Spleen (tissue), 7 donors: ENCODE results near the gene RAD51B.

Experiments
- CTCF ChIP-seq, 11 experiments: fragments of 200-600 bp in 7 of 11; fragments of 450-650 bp in 4 of 11; sonication (generic) in 4 of 11; IDR thresholded peaks in 8 of 11; conservative IDR thresholded peaks in 3 of 11; 1 replicate in 7 of 11; 2 replicates in 4 of 11; pipeline versions ENCODE4 v1.4.0 to v1.8.0; 2016 to 2021; ENCODE audit warnings: antibody characterized with exemption in 11 of 11, inconsistent platforms in 4 of 11, mild to moderate bottlenecking in 1 of 11
- POLR2A ChIP-seq, 3 donors: fragments of 450-650 bp; IDR thresholded peaks; one replicate each; pipeline ENCODE4 v1.5.1; 2017; ENCODE audit warnings: antibody characterized with exemption in 3 of 3, mild to moderate bottlenecking in 1 of 3
- POLR2AphosphoS5 ChIP-seq, 3 donors: sonication (generic); formaldehyde crosslinking; IDR thresholded peaks; one replicate each; pipeline ENCODE4 v1.5.1; 2017; ENCODE audit warnings: antibody characterized with exemption in 3 of 3
- donor health status: DM: no; HTN: no; CAD: no; lungs with moderate emphysema.
- donor health status: DM: no; HTN: no; CAD: no.
- donor health status: DM: no; HTN: no; CAD: no.

GRCh38 chr14:68602507-68602906 is 782.9 kb downstream of the RAD51B start:
- TF ChIP-seq CTCF (IDR thresholded peaks at IDR 0.05 in 8 of 11, conservative IDR thresholded peaks at IDR 0.05 in 3 of 11) (no peak), POLR2A (IDR thresholded peaks at IDR 0.05) (no peak), POLR2AphosphoS5 (IDR thresholded peaks at IDR 0.05) (no peak)
